ENCODE results near the gene SPEM2.

The SPEM2 gene

GRCh38 chr17:7423679-7424078 is 1.7 kb upstream of the SPEM2 start:
- no peak overlapping the region for H3K4me3 ChIP-seq (ENCODE audit: low read length)
- TF ChIP-seq CTCF (conservative IDR thresholded peaks at IDR 0.05; ENCODE audit: low read length): no peak
- DNase-seq (ENCODE audit: low read depth): no peak

GRCh38 chr17:7425756-7426155 is 340 bp downstream of the SPEM2 start:
- DNase-seq (ENCODE audit: low read depth): no peak
- H3K4me3 ChIP-seq (ENCODE audit: low read length): no peak overlapping the region
- TF ChIP-seq CTCF (conservative IDR thresholded peaks at IDR 0.05; ENCODE audit: low read length): no peak

- no peak overlapping the region for H3K4me3 ChIP-seq (ENCODE audit: low read length)
- no peak for TF ChIP-seq CTCF (conservative IDR thresholded peaks at IDR 0.05; ENCODE audit: low read length)
- DNase-seq (ENCODE audit: low read depth): no peak
Observed at GRCh38 chr17:7426203-7426863, 917 bp downstream of the SPEM2 start.

DNA sequence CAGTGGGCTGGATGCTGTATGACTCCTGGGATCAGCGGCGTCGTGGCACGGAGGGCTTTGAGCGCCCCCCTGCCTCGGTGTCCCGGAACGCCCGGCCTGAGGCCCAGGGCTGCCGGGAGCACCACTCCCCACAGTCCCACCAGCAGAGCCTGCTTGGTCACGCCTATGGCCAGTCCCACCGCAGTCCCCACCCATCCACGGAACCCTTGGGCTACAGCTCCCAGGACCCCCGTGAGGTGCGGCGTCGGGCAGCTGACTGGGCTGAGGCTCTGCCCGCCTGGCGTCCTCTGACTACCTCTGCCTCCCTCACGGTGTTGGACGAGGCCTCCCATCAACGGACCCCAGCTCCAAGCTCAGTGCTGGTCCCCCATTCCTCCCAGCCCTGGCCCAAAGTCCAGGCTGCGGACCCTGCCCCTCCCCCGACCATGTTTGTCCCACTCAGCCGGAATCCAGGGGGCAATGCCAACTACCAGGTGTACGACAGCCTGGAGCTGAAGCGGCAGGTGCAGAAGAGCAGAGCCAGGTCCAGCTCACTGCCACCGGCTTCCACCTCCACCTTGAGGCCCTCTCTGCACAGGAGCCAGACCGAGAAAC is 1.6 kb downstream of the SPEM2 start:
- DNase-seq (ENCODE audit: low read depth): no peak
- TF ChIP-seq CTCF (conservative IDR thresholded peaks at IDR 0.05; ENCODE audit: low read length): no peak

DNA sequence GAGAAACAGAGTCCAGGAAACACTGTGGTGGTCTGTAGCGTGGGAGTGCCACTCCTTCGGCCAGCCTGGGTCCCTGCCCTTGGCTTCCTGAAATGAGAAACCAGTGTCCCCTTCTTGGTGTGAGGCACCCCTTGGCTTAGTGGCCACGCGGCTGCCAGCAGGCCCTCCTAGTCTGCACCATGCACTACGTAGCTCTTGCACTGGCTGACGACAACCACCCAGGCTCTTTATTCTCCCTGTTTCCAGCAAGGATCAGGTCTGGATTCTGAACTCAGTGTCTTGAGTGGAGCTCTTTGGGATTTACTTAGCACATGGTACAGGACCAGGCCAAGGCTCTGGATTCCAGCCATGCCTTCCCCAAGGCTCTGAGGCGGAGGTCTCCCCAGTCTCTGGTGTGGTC is 2.1 kb downstream of the SPEM2 start:
- no peak for TF ChIP-seq CTCF (conservative IDR thresholded peaks at IDR 0.05; ENCODE audit: low read length)
- H3K4me3 ChIP-seq (ENCODE audit: low read length): no peak overlapping the region
- no peak for DNase-seq (ENCODE audit: low read depth)

More for the DNA sequence above, 1.6 kb downstream of the SPEM2 start:
- H3K4me3 ChIP-seq (ENCODE audit: low read length): no peak overlapping the region

DNA sequence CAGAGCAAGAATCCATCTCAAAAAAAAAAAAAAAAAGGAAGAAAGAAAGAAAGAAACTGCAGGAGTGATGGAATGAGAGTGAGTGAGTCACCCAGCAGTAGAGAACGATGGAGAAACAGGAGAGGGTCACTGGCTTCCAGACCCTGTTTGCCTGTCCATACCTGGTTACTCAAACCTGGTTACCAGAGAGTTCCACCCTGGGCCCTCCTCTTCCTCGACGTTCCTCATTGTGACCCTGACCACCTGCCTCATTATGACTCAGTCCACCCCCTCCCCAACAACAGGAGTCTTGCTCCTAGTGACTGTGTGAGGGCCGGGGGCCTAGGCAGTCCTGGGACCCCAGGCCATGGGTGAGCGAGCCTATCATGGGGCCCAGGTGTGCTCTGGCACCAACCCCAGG is 3.1 kb downstream of the SPEM2 start, which contains the start of gene SPEM3:
Gene SPEM3 (plus strand): TSS at position 301 of the 400 bp plus-strand sequence. CDS start 46 bp downstream, at position 347.
- no peak within 1 kb of the TSS for H3K4me3 ChIP-seq (ENCODE audit: low read length)
- no peak for TF ChIP-seq CTCF (conservative IDR thresholded peaks at IDR 0.05; ENCODE audit: low read length)
- no peak for DNase-seq (ENCODE audit: low read depth)

- no peak for TF ChIP-seq CTCF (conservative IDR thresholded peaks at IDR 0.05; ENCODE audit: low read length)
- no peak overlapping the region for H3K4me3 ChIP-seq (ENCODE audit: low read length)
- DNase-seq (ENCODE audit: low read depth): no peak
Observed at GRCh38 chr17:7429722-7430121, 4.3 kb downstream of the SPEM2 start.
